C4-2B (cell line): Measurements from ENCODE around the gene NFIC.

Experiments
- CTCF ChIP-seq: fragments of 450-650 bp; conservative IDR thresholded peaks from 2 replicates; pipeline ENCODE4 v1.5.1; 2017; ENCODE audit warnings: mild to moderate bottlenecking
- ZFX ChIP-seq: fragments of 450-650 bp; IDR thresholded peaks from 2 replicates; pipeline ENCODE4 v1.6.1; 2017

GRCh38 chr19:3506384-3507340 is 140.3 kb downstream of the NFIC start:
- no peak for TF ChIP-seq CTCF
- TF ChIP-seq ZFX = peak; percentile 64; the same call in 1 of the 2 replicates
